ENCODE measurements around the gene RABGEF1.

GRCh38 chr7:66768865-66769832 is 28.6 kb downstream of the RABGEF1 start:
- TF ChIP-seq, protein P1, sequence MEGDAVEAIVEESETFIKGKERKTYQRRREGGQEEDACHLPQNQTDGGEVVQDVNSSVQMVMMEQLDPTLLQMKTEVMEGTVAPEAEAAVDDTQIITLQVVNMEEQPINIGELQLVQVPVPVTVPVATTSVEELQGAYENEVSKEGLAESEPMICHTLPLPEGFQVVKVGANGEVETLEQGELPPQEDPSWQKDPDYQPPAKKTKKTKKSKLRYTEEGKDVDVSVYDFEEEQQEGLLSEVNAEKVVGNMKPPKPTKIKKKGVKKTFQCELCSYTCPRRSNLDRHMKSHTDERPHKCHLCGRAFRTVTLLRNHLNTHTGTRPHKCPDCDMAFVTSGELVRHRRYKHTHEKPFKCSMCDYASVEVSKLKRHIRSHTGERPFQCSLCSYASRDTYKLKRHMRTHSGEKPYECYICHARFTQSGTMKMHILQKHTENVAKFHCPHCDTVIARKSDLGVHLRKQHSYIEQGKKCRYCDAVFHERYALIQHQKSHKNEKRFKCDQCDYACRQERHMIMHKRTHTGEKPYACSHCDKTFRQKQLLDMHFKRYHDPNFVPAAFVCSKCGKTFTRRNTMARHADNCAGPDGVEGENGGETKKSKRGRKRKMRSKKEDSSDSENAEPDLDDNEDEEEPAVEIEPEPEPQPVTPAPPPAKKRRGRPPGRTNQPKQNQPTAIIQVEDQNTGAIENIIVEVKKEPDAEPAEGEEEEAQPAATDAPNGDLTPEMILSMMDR (IDR thresholded peaks at IDR 0.05) = no peak
- TF ChIP-seq EZH2 (IDR thresholded peaks at IDR 0.05) = no peak

Measured in neural progenitor cell (in vitro differentiated cells).